SK-N-SH (cell line): ENCODE measurements around the gene PRIMPOL. TPM values are rescaled to one million over a fixed set of nuclear protein-coding genes. Genes with fewer than 3 reads are reported as not detected.

Source experiments
- CTCF ChIA-PET: fragments of 300-600, 350-600 bp; formaldehyde crosslinking; extraction: SDS; loops from one replicate; lab custom pipeline; 2021; lab: Yijun Ruan, JAX
- POLR2A ChIA-PET: fragments of 350-600 bp; sonication (Branson Sonifier 250); formaldehyde crosslinking; extraction: SDS; loops from one replicate; lab custom pipeline; 2020; ENCODE audit warnings: antibody characterized with exemption, inconsistent platforms; lab: Yijun Ruan, JAX
- DNase-seq: peaks from one replicate; pipeline ENCODE4 v3.0.0; 2012
- H2AFZ ChIP-seq: fragments of 200-600 bp; sonication (generic); 2 replicates; pipeline ENCODE4 v1.8.1; 2016; ENCODE audit warnings: antibody characterized with exemption, mild to moderate bottlenecking, low read depth
- H3F3A ChIP-seq: fragments of 200-600 bp; sonication (generic); replicated peaks from 2 replicates; pipeline ENCODE3; 2016; ENCODE audit warnings: antibody characterized with exemption, mild to moderate bottlenecking; ENCODE audit not compliant: insufficient read depth
- H3K27ac ChIP-seq, 2 experiments: fragments of 200-500 bp in 1 of 2; fragments of 200-600 bp in 1 of 2; sonication (Bioruptor generic) in 1 of 2; sonication (generic), shearing (Covaris generic) in 1 of 2; 2 replicates each; pipeline versions ENCODE4 v1.5.1 to v1.6.1; 2014 to 2016; ENCODE audit warnings: low read depth in 2 of 2, inconsistent platforms in 1 of 2, low read length in 1 of 2, mild to moderate bottlenecking in 1 of 2, mixed read lengths in 1 of 2
- H3K27me3 ChIP-seq: fragments of 200-600 bp; sonication (generic), shearing (Covaris generic); 2 replicates; pipeline ENCODE4 v1.6.1; 2016; ENCODE audit warnings: mixed run types; ENCODE audit not compliant: insufficient read depth
- H3K36me3 ChIP-seq, 2 experiments: fragments of 200-500 bp in 1 of 2; fragments of 200-600 bp in 1 of 2; sonication (Bioruptor generic) in 1 of 2; sonication (generic) in 1 of 2; replicated peaks in 1 of 2; 2 replicates each; pipeline versions ENCODE3 to v1.5.1; 2014 to 2016; ENCODE audit warnings: low read length in 1 of 2, mild to moderate bottlenecking in 1 of 2; ENCODE audit not compliant: insufficient read depth in 2 of 2, control insufficient read depth in 1 of 2
- H3K4me1 ChIP-seq, 2 experiments: fragments of 200-500 bp in 1 of 2; fragments of 200-600 bp in 1 of 2; sonication (Bioruptor generic) in 1 of 2; sonication (generic), shearing (Covaris generic) in 1 of 2; 2 replicates each; pipeline versions ENCODE4 v1.5.1 to v1.6.1; 2014 to 2016; ENCODE audit warnings: low read depth in 1 of 2, low read length in 1 of 2, mixed run types in 1 of 2; ENCODE audit not compliant: insufficient read depth in 2 of 2, control insufficient read depth in 1 of 2
- H3K4me2 ChIP-seq: fragments of 200-600 bp; sonication (generic), shearing (Covaris generic); 2 replicates; pipeline ENCODE4 v1.6.1; 2017; ENCODE audit warnings: mixed run types
- H3K4me3 ChIP-seq, 2 experiments: fragments of 200-500 bp in 1 of 2; fragments of 200-600 bp in 1 of 2; sonication (Bioruptor generic) in 1 of 2; sonication (generic), shearing (Covaris generic) in 1 of 2; 2 replicates each; pipeline versions ENCODE4 v1.5.1 to v1.8.1; 2014 to 2016; ENCODE audit warnings: low read depth in 2 of 2, inconsistent platforms in 1 of 2, low read length in 1 of 2, mild to moderate bottlenecking in 1 of 2, mixed read lengths in 1 of 2, moderate library complexity in 1 of 2
- H3K79me2 ChIP-seq: fragments of 200-600 bp; sonication (generic); 2 replicates; pipeline ENCODE4 v1.8.1; 2017; ENCODE audit warnings: mild to moderate bottlenecking; ENCODE audit not compliant: insufficient read depth
- H3K9ac ChIP-seq: fragments of 200-600 bp; sonication (generic); 2 replicates; pipeline ENCODE4 v1.6.1; 2017; ENCODE audit warnings: mixed run types
- H3K9me2 ChIP-seq: fragments of 200-600 bp; sonication (generic); 2 replicates; pipeline ENCODE4 v1.6.1; 2017; ENCODE audit warnings: mixed run types
- H3K9me3 ChIP-seq: fragments of 200-600 bp; sonication (generic); 2 replicates; pipeline ENCODE4 v1.6.1; 2017; ENCODE audit warnings: mixed run types, mild to moderate bottlenecking, moderate library complexity
- H4K20me1 ChIP-seq: fragments of 200-600 bp; sonication (generic); 2 replicates; pipeline ENCODE4 v1.6.1; 2017; ENCODE audit warnings: mild to moderate bottlenecking, mixed run types; ENCODE audit not compliant: insufficient read depth
- CTCF ChIP-seq: fragments of 200-600 bp; sonication (generic); IDR thresholded peaks from 2 replicates; pipeline ENCODE4 v1.6.1; 2017; ENCODE audit warnings: antibody characterized with exemption, mild to moderate bottlenecking, moderate library complexity
- EP300 ChIP-seq, 2 experiments: IDR thresholded peaks; 2 replicates each; pipeline versions ENCODE4 v1.4.0 to v1.6.1; 2012; ENCODE audit warnings: borderline replicate concordance in 1 of 2, low read depth in 1 of 2, low read length in 1 of 2
- EZH2phosphoT487 ChIP-seq: fragments of 200-600 bp; sonication (generic); IDR thresholded peaks from 2 replicates; pipeline ENCODE4 v1.6.1; 2017; ENCODE audit warnings: low read depth, mixed run types, mild to moderate bottlenecking, antibody characterized with exemption, moderate library complexity, borderline replicate concordance
- FOSL2 ChIP-seq: IDR thresholded peaks from 2 replicates; pipeline ENCODE4 v1.4.0; 2012; ENCODE audit warnings: low read depth, mild to moderate bottlenecking, moderate library complexity, borderline replicate concordance
- GATA2 ChIP-seq: sonication (generic); formaldehyde crosslinking; IDR thresholded peaks from 2 replicates; pipeline ENCODE4 v1.5.0; 2020; ENCODE audit warnings: mild to moderate bottlenecking, missing genetic modification reagents
- IRF3 ChIP-seq: fragments of 150-350 bp; IDR thresholded peaks from 2 replicates; pipeline ENCODE4 v1.6.1; 2016; ENCODE audit warnings: mild to moderate bottlenecking, low read depth, low read length
- JUND ChIP-seq: IDR thresholded peaks from 2 replicates; pipeline ENCODE4 v1.4.0; 2012
- MAX ChIP-seq: IDR thresholded peaks from 2 replicates; pipeline ENCODE4 v1.4.0; 2012; ENCODE audit warnings: low read depth
- NFIC ChIP-seq: IDR thresholded peaks from 2 replicates; pipeline ENCODE4 v1.4.0; 2012; ENCODE audit warnings: borderline replicate concordance
- POLR2AphosphoS5 ChIP-seq: IDR thresholded peaks from 2 replicates; pipeline ENCODE4 v1.6.1; 2012; ENCODE audit warnings: low read depth, low read length
- REST ChIP-seq: IDR thresholded peaks from 2 replicates; pipeline ENCODE4 v1.6.1; 2012; ENCODE audit warnings: mild to moderate bottlenecking, low read depth, low read length, moderate library complexity
- RXRA ChIP-seq: IDR thresholded peaks from 2 replicates; pipeline ENCODE4 v1.4.0; 2012; ENCODE audit warnings: low read depth, mild to moderate bottlenecking, borderline replicate concordance
- SIN3A ChIP-seq: IDR thresholded peaks from 2 replicates; pipeline ENCODE4 v1.6.1; 2012; ENCODE audit warnings: low read depth, mild to moderate bottlenecking, low read length, moderate library complexity, borderline replicate concordance
- TAF1 ChIP-seq: IDR thresholded peaks from 2 replicates; pipeline ENCODE4 v1.6.1; 2012; ENCODE audit warnings: low read depth, mild to moderate bottlenecking, low read length, moderate library complexity, borderline replicate concordance
- USF1 ChIP-seq: IDR thresholded peaks from 2 replicates; pipeline ENCODE4 v1.4.0; 2012; ENCODE audit warnings: low read depth, borderline replicate concordance
- USF2 ChIP-seq: fragments of 150-350 bp; IDR thresholded peaks from 2 replicates; pipeline ENCODE4 v1.6.1; 2017; ENCODE audit warnings: antibody characterized with exemption, low read length, low read depth, borderline replicate concordance
- WGBS: methylation state at CpG from one replicate; pipeline ENCODE4 v1.1.6; 2017; ENCODE audit warnings: low lambda C conversion rate; 5-methylcytosine and 5-hydroxymethylcytosine counted together
- polyA plus RNA-seq, 3 experiments: library from polyadenylated mRNA; depleted of rRNA; stranded (reverse); fragments of >200 nt; gene quantifications; 2 replicates each; pipeline ENCODE4 v1.2.3, GENCODE V29; 2012

The PRIMPOL gene
- polyA plus RNA-seq, 1 of the 3 experiments (the other 2 are of a cell fraction): 8.0 TPM

GRCh38 chr4:184675018-184675417 lies 25.5 kb downstream of the PRIMPOL start (continued):
- no peak for TF ChIP-seq TAF1
- no peak for TF ChIP-seq CTCF
- no peak for TF ChIP-seq MAX
- no peak for TF ChIP-seq USF1

- Histone ChIP-seq H3K9ac (no peak overlapping the region), H2AFZ (no peak overlapping the region), H3K4me1 (no peaks in the 10 kb centered on the region), H3K27ac (no peak overlapping the region), H3K4me2 (no peak overlapping the region), H3K9me2 (no peaks in the 10 kb centered on the region), H3K4me3 (no peak overlapping the region), H3K36me3 (peaks cover 6 to 16% of the 10 kb centered on the region in 2 experiments), H4K20me1 (no peaks in the 10 kb centered on the region), H3K9me3 (no peaks in the 10 kb centered on the region), H3K79me2 (no peaks in the 10 kb centered on the region), H3K27me3 (no peaks in the 10 kb centered on the region), H3F3A (no peaks in the 10 kb centered on the region)
- DNase-seq: no peak
- CTCF ChIA-PET: no interaction called here
- TF ChIP-seq IRF3 (no peak), RXRA (no peak), POLR2AphosphoS5 (no peak), JUND (no peak), USF2 (no peak), CTCF (no peak), NFIC (no peak), REST (no peak), EP300 (IDR thresholded peaks at IDR 0.05; ENCODE audit: borderline replicate concordance in 1 of 2, low read depth in 1 of 2, low read length in 1 of 2) (no peak), FOSL2 (no peak), SIN3A (no peak), EZH2phosphoT487 (no peak), GATA2 (CRISPR knock-in tag) (no peak)
- 87% methylated on average over 3 of the region's 3 CpGs for WGBS
- POLR2A ChIA-PET: no interaction called here
Observed at GRCh38 chr4:184675821-184676492, 26.4 kb downstream of the PRIMPOL start.
